ENCODE data around the gene HDAC4.
A peak's percentile ranks its signal among the peaks of the same experiment; 100 is the strongest.

Gene HDAC4

DNA sequence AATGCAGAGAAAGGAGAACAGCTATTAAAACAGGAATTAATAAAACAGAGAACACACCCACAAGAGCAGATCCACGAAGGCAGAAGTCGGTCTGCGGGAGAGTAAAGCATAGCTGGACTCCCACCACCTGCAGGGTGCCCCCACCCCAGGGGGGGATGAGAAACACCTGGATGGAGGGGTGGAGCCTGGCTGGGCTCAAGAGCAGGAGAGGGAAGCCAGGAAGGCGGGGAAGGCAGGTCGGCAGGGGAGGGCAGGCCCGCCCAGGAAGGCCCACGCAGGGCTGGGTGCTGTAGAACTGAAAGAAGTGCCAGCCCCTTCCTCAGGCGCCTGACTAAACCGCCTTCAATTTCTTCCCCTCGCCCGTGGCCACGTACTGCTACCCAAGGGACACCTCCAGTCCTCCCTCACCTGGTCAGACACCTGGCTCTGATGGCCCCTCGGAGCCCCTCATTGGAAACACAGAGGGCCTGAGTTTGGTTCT, 175.4 kb downstream of the HDAC4 start:
- TF ChIP-seq, protein P1, sequence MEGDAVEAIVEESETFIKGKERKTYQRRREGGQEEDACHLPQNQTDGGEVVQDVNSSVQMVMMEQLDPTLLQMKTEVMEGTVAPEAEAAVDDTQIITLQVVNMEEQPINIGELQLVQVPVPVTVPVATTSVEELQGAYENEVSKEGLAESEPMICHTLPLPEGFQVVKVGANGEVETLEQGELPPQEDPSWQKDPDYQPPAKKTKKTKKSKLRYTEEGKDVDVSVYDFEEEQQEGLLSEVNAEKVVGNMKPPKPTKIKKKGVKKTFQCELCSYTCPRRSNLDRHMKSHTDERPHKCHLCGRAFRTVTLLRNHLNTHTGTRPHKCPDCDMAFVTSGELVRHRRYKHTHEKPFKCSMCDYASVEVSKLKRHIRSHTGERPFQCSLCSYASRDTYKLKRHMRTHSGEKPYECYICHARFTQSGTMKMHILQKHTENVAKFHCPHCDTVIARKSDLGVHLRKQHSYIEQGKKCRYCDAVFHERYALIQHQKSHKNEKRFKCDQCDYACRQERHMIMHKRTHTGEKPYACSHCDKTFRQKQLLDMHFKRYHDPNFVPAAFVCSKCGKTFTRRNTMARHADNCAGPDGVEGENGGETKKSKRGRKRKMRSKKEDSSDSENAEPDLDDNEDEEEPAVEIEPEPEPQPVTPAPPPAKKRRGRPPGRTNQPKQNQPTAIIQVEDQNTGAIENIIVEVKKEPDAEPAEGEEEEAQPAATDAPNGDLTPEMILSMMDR (conservative IDR thresholded peaks at IDR 0.05; ENCODE audit: control insufficient read depth, insufficient read depth, low read depth, low read length): no peak
- no peak overlapping the region for H3K4me3 ChIP-seq (ENCODE audit: control insufficient read depth, low read depth, low read length)
- no peak for DNase-seq (ENCODE audit: low read depth)

DNA sequence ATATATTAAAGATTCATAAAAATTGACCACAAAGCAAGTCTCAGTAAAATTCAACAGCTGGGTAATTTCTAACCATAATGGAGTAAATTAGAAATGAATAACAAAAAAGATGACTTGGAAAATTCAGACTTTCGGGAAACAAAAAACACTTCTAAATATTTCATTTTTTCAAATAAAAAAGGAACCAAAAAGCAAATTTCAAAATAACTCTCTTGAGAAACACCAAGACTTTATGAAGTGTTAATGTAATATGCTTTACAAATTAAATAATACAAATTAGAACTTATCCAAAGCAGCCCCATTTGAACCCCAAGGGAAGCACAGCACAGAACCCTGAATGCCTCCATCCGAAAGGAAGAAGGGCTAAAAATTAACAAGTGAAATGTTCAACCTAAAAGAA, 175.9 kb downstream of the HDAC4 start:
- TF ChIP-seq, protein P1 (conservative IDR thresholded peaks at IDR 0.05; ENCODE audit: control insufficient read depth, insufficient read depth, low read depth, low read length): no peak
- H3K4me3 ChIP-seq (ENCODE audit: control insufficient read depth, low read depth, low read length): no peak overlapping the region
- no peak for DNase-seq (ENCODE audit: low read depth)

DNA sequence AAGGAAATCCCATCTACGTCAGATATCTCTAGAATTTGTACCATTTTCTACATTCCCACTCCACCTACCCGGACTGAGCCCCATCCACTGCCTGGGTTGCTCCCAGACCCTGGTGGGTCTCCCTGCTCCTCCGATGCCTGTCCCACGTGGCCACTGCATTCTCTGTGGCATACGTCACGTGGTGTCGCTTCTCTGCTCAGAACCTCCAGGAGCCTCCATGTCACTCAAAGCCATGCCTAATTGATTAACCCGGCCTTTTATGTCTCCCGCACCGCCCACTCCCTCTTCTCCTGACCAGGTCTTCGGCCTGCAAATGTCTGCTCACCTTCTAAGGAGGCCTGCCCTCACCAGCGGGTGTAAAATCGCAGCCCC, 176.6 kb downstream of the HDAC4 start:
- TF ChIP-seq, protein P1 (conservative IDR thresholded peaks at IDR 0.05; ENCODE audit: control insufficient read depth, insufficient read depth, low read depth, low read length): no peak
- DNase-seq (ENCODE audit: low read depth): no peak

DNA sequence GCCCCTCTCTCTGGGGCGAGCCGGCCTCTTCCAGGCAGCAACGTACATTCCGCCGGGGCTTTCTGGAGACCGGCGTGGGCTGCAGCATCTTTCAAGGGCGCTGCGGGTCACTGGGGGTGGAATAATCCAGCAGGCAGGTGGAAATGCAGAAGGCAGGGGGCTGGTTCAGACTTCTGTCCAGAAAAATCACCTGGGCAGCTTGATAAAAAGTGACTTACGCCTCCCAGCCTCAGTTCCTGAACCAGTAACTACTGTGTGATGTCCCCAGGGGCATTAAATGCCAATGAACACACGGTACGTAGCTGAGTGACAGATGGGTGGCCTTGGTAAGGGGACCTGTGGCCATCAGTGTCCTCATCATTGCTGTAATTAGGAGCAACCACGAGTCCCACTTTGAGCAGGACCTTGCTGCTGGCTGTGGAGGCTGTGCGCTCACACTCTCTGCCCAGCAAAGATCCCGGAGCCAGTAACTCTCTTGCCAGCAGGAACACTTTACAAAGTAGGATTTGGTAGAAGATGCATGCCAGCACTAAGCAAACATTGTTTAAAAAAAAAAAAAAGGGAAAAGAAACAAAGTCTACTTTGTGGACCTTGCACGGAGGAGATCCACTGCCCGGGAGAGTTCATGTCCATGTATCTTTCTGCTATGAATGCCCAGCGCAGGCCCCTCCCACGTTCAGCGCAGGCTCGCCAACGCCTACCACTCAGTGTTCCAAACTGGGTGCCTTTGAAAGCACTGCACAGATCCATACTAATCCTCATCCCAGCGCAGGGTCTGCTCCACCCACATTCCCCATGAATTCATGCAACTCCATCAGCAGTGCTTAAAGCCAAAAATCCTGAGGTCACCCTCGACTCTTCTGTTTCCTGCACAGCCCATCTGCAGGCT, 177.3 kb downstream of the HDAC4 start:
- TF ChIP-seq, protein P1 (conservative IDR thresholded peaks at IDR 0.05; ENCODE audit: control insufficient read depth, insufficient read depth, low read depth, low read length): no peak
- DNase-seq (ENCODE audit: low read depth): peak; percentile 88
- H3K4me3 ChIP-seq (ENCODE audit: control insufficient read depth, low read depth, low read length): no peak overlapping the region

More for the DNA sequence above, 176.6 kb downstream of the HDAC4 start:
- H3K4me3 ChIP-seq (ENCODE audit: control insufficient read depth, low read depth, low read length): no peak overlapping the region

DNA sequence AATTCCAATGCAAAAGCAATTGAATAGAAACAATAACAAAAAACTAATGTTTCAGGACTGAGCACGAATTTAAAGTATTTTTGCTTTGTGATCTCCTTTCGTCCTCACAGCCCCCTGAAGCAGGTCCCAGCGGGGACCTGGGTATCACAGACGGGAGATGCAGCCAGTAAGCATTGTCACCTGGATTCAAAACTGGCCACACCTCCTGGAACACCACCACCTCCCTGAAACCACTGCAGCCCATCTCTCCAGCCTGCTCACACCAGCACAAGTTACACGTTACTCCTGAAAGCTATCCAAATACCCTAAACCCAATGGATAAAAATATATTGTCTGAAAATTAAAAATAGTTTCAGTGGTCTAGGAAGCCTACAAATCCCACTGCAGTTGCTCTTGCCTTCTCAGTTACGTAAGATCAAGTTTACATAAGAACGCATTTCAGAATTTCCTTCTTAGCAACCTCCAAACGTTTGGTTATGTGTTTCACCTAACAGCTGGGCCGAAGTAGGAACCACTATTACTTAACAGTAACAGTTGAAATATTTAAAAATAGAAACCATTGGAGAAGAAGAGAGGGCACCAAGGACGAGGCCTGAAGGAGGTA, 178.0 kb downstream of the HDAC4 start:
- H3K4me3 ChIP-seq (ENCODE audit: control insufficient read depth, low read depth, low read length): no peak overlapping the region

DNA sequence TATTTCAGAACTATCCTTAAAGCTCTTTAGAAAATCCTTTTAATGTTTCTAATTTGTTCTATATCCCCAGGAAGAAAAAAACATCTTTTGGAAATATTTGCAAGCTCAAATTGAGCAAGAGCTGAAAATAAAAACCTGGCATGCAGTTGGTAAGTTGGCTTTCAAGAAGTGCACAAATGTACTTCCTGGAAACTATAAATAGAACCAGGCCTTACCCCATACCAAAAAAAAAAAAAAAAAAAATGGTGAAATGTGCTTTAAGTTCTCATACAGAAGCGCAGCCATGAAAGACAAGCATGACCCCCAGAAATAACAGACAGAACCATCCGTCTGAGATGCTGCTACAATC, 178.5 kb downstream of the HDAC4 start:
- TF ChIP-seq, protein P1 (conservative IDR thresholded peaks at IDR 0.05; ENCODE audit: control insufficient read depth, insufficient read depth, low read depth, low read length): no peak
- H3K4me3 ChIP-seq (ENCODE audit: control insufficient read depth, low read depth, low read length): no peak overlapping the region

More for the DNA sequence above, 178.0 kb downstream of the HDAC4 start:
- TF ChIP-seq, protein P1 (conservative IDR thresholded peaks at IDR 0.05; ENCODE audit: control insufficient read depth, insufficient read depth, low read depth, low read length): no peak
- no peak for DNase-seq (ENCODE audit: low read depth)

More for the DNA sequence above, 178.5 kb downstream of the HDAC4 start:
- DNase-seq (ENCODE audit: low read depth): peak; percentile 62

All from fibroblast of mammary gland (primary cell).